A549 (cell line): Measurements from ENCODE around the gene ARHGEF1. TPM values are rescaled to one million over a fixed set of nuclear protein-coding genes. Genes with fewer than 3 reads are reported as not detected.
A peak's percentile ranks its signal among the peaks of the same experiment; 100 is the strongest.

Experiments used
- ATAC-seq, 2 experiments: fragments of 200-7000 bp in 1 of 2; fragments of >200 bp in 1 of 2; cut with Nextera tagmentation in 1 of 2; cut with Tn5 transposase in 1 of 2; 3 replicates each; pipeline versions ENCODE4 v1.8.0 to v1.9.1; 2018 to 2020; ENCODE audit warnings: mild to moderate bottlenecking in 1 of 2, moderate library complexity in 1 of 2
- CTCF ChIA-PET: fragments of 300-600 bp; sonication (Branson Sonifier 250); formaldehyde crosslinking; extraction: SDS; loops from one replicate; lab custom pipeline; 2021; ENCODE audit warnings: antibody characterized with exemption, inconsistent platforms; lab: Yijun Ruan, JAX
- POLR2A ChIA-PET: fragments of 350-600 bp; formaldehyde crosslinking; extraction: SDS; loops from one replicate; lab custom pipeline; 2021; ENCODE audit warnings: antibody characterized with exemption, inconsistent platforms; lab: Yijun Ruan, JAX
- DNase-seq, 2 experiments: peaks; one replicate each; pipeline versions ENCODE4 v3.0.0 to v3.0.0-alpha.2; 2011 to 2016; ENCODE audit warnings: low read depth in 1 of 2, low spot score in 1 of 2
- FAIRE-seq: peaks from 2 replicates; lab custom pipeline; 2011; peaks lifted over from hg19 to GRCh38; lab: Jason Lieb, UNC
- H3K27ac ChIP-seq, 2 experiments: fragments of >200 bp; sonication (Bioruptor Twin); formaldehyde crosslinking; 3 replicates each; pipeline ENCODE4 v1.5.1; 2016 to 2017
- H3K4me1 ChIP-seq: fragments of >200 bp; sonication (Bioruptor Twin); formaldehyde crosslinking; 3 replicates; pipeline ENCODE4 v1.6.1; 2016
- H3K4me2 ChIP-seq: fragments of >200 bp; sonication (Bioruptor Twin); formaldehyde crosslinking; 3 replicates; pipeline ENCODE4 v1.6.1; 2016
- H3K4me3 ChIP-seq: fragments of >200 bp; sonication (Bioruptor Twin); formaldehyde crosslinking; 3 replicates; pipeline ENCODE4 v1.5.1; 2016
- H3K9me3 ChIP-seq: fragments of >200 bp; sonication (Bioruptor Twin); formaldehyde crosslinking; 3 replicates; pipeline ENCODE4 v1.6.1; 2016
- E2F6 ChIP-seq: IDR thresholded peaks from 2 replicates; pipeline ENCODE4 v1.6.1; 2012; ENCODE audit warnings: low read depth, borderline replicate concordance
- EHF ChIP-seq: fragments of 250-450 bp; sonication (Bioruptor Pico); IDR thresholded peaks from 2 replicates; pipeline ENCODE4 v1.5.0; 2020; ENCODE audit warnings: mild to moderate bottlenecking
- EHMT2 ChIP-seq: fragments of 200-600 bp; sonication (generic); IDR thresholded peaks from 2 replicates; pipeline ENCODE4 v1.6.1; 2016; ENCODE audit warnings: antibody characterized with exemption, low read depth, mild to moderate bottlenecking, moderate library complexity
- EP300 ChIP-seq, 2 experiments: fragments of >200 bp; sonication (Bioruptor Twin); formaldehyde crosslinking; IDR thresholded peaks; 2 replicates in 1 of 2; 3 replicates in 1 of 2; pipeline ENCODE4 v1.6.1; 2016 to 2017
- FOSB ChIP-seq: fragments of 250-450 bp; sonication (Bioruptor Pico); IDR thresholded peaks from 2 replicates; pipeline ENCODE4 v1.5.0; 2020; ENCODE audit warnings: mild to moderate bottlenecking, moderate library complexity
- HMGXB4 ChIP-seq: fragments of 250-450 bp; sonication (Bioruptor Pico); IDR thresholded peaks from 2 replicates; pipeline ENCODE4 v1.5.0; 2021; ENCODE audit warnings: mild to moderate bottlenecking, moderate library complexity, borderline replicate concordance
- HOXA7 ChIP-seq: fragments of 250-450 bp; sonication (Bioruptor Pico); IDR thresholded peaks from 2 replicates; pipeline ENCODE4 v1.5.0; 2020; ENCODE audit warnings: mild to moderate bottlenecking, moderate library complexity
- HOXB13 ChIP-seq: fragments of 250-450 bp; sonication (Bioruptor Pico); IDR thresholded peaks from 2 replicates; pipeline ENCODE4 v1.5.0; 2020; ENCODE audit warnings: low read depth, mild to moderate bottlenecking, moderate library complexity
- JUN ChIP-seq, 2 experiments: fragments of >200 bp; sonication (Bioruptor Twin); formaldehyde crosslinking; IDR thresholded peaks; 2 replicates in 1 of 2; 3 replicates in 1 of 2; pipeline ENCODE4 v1.6.1; 2016 to 2017
- JUNB ChIP-seq: fragments of >200 bp; sonication (Bioruptor Twin); formaldehyde crosslinking; IDR thresholded peaks from 2 replicates; pipeline ENCODE4 v1.6.1; 2016
- MAFK ChIP-seq: fragments of 450-650 bp; IDR thresholded peaks from 2 replicates; pipeline ENCODE4 v1.6.1; 2014; ENCODE audit not compliant: partially characterized antibody
- MAX ChIP-seq: IDR thresholded peaks from 2 replicates; pipeline ENCODE4 v1.6.1; 2012
- PBX3 ChIP-seq: IDR thresholded peaks from 2 replicates; pipeline ENCODE4 v1.6.1; 2012
- RAD21 ChIP-seq, 2 experiments: fragments of >200 bp in 1 of 2; sonication (Bioruptor Twin) in 1 of 2; formaldehyde crosslinking in 1 of 2; IDR thresholded peaks in 1 of 2; conservative IDR thresholded peaks in 1 of 2; 2 replicates in 1 of 2; 3 replicates in 1 of 2; pipeline ENCODE4 v1.6.1; 2012 to 2018; ENCODE audit warnings: inconsistent platforms in 1 of 2
- RARB ChIP-seq: fragments of 250-450 bp; sonication (Bioruptor Pico); IDR thresholded peaks from 2 replicates; pipeline ENCODE4 v1.8.0; 2021; ENCODE audit warnings: mild to moderate bottlenecking, moderate library complexity
- RNF2 ChIP-seq: fragments of 200-600 bp; sonication (generic); IDR thresholded peaks from 2 replicates; pipeline ENCODE4 v1.6.1; 2016; ENCODE audit warnings: low read depth, mild to moderate bottlenecking, antibody characterized with exemption, moderate library complexity, borderline replicate concordance
- SREBF2 ChIP-seq: fragments of 450-650 bp; IDR thresholded peaks from 2 replicates; pipeline ENCODE4 v1.6.1; 2014; ENCODE audit warnings: mild to moderate bottlenecking, moderate library complexity
- TFCP2L1 ChIP-seq: fragments of 250-450 bp; sonication (Bioruptor Pico); IDR thresholded peaks from 2 replicates; pipeline ENCODE4 v1.5.0; 2021; ENCODE audit warnings: mild to moderate bottlenecking
- TP53 ChIP-seq: fragments of 250-450 bp; sonication (Bioruptor Pico); IDR thresholded peaks from 2 replicates; pipeline ENCODE4 v1.5.0; 2021; ENCODE audit warnings: mild to moderate bottlenecking, moderate library complexity
- USF2 ChIP-seq: fragments of 450-650 bp; IDR thresholded peaks from 2 replicates; pipeline ENCODE4 v1.6.1; 2014; ENCODE audit warnings: antibody characterized with exemption
- ZSCAN20 ChIP-seq: fragments of 250-450 bp; sonication (Bioruptor Pico); IDR thresholded peaks from 2 replicates; pipeline ENCODE4 v1.8.0; 2022; ENCODE audit warnings: mild to moderate bottlenecking, moderate library complexity
- WGBS: methylation state at CpG from one replicate; pipeline ENCODE4 v1.1.6; 2017; ENCODE audit errors: missing lambda C conversion rate; 5-methylcytosine and 5-hydroxymethylcytosine counted together
- polyA plus RNA-seq, 4 experiments: library from polyadenylated mRNA; depleted of rRNA in 3 of 4; stranded (reverse); fragments of >200 nt; fragmentation: RNase III in 1 of 4; extraction: RNeasy Plus Mini Kit Qiagen cat#74134 plus additional on column Dnase treatment in 1 of 4; gene quantifications; 2 replicates in 3 of 4; 3 replicates in 1 of 4; pipeline ENCODE4 v1.2.3, GENCODE V29; 2011 to 2017

Gene ARHGEF1
- polyA plus RNA-seq, 2 of the 4 experiments (the other 2 are of a cell fraction): 38.0 to 84.2 TPM

GRCh38 chr19:41839211-41839610, 43.8 kb upstream of the ARHGEF1 start:
- WGBS: 5% methylated on average over 2 of the region's 2 CpGs
- DNase-seq (no peak), FAIRE-seq (peak; percentile 78), ATAC-seq (no peak)
- H3K9me3 ChIP-seq: no peaks in the 10 kb centered on the region
- H3K27ac ChIP-seq: no peak overlapping the region
- H3K4me2 ChIP-seq: no peak overlapping the region
- H3K4me3 ChIP-seq: no peak overlapping the region
- TF ChIP-seq EHF (CRISPR knock-in tag): no peak
- TF ChIP-seq HOXB13 (CRISPR knock-in tag): no peak
- no peak for TF ChIP-seq FOSB (CRISPR knock-in tag)
- no peak for TF ChIP-seq HMGXB4 (CRISPR knock-in tag)
- no peak for TF ChIP-seq JUN (IDR thresholded peaks at IDR 0.05)
- no peak for TF ChIP-seq USF2
- TF ChIP-seq PBX3: no peak
- TF ChIP-seq RARB (CRISPR knock-in tag): no peak
- TF ChIP-seq MAX: no peak
- no peak for TF ChIP-seq TP53
- CTCF ChIA-PET: interaction anchor here (0.9 to 11.2 kb wide), 7 partner anchors 14 to 195 kb away, joined by 3 to 243 read pairs (median 9); partner anchors contain the start of genes CEACAM3 and RPS19
- H3K4me1 ChIP-seq: no peaks in the 10 kb centered on the region
- POLR2A ChIA-PET: interaction anchor here (0.9 kb wide), 1 partner anchor 21 kb away, joined by 3 read pairs; the partner anchor contains the start of gene RPS19

- 37% methylated on average over 7 of the region's 7 CpGs for WGBS
- ATAC-seq (no peak), FAIRE-seq (no peak), DNase-seq (no peak)
- no peak overlapping the region for H3K4me3 ChIP-seq
- no peak overlapping the region for H3K27ac ChIP-seq
- no peaks in the 10 kb centered on the region for H3K9me3 ChIP-seq
- no peaks in the 10 kb centered on the region for H3K4me1 ChIP-seq
- ChIA-PET POLR2A (interaction anchor here (2.3 kb wide), 1 partner anchor 17 kb away, joined by 10 read pairs; the partner anchor contains the start of gene RPS19), CTCF (interaction anchor here (0.7 to 3.4 kb wide), 11 partner anchors 8 to 280 kb away, joined by 3 to 15 read pairs (median 7); partner anchors contain the start of genes CEACAM3 and RPS19)
- no peak overlapping the region for H3K4me2 ChIP-seq
- TF ChIP-seq TP53: no peak
- no peak for TF ChIP-seq SREBF2
- no peak for TF ChIP-seq HOXA7
- TF ChIP-seq EHMT2: no peak
- TF ChIP-seq EHF (CRISPR knock-in tag): no peak
- TF ChIP-seq TFCP2L1: no peak
- TF ChIP-seq RAD21 (conservative IDR thresholded peaks at IDR 0.05 in 1 of 2, IDR thresholded peaks at IDR 0.05 in 1 of 2): no peak
- no peak for TF ChIP-seq ZSCAN20 (CRISPR knock-in tag)
- no peak for TF ChIP-seq RNF2
- no peak for TF ChIP-seq FOSB (CRISPR knock-in tag)
- no peak for TF ChIP-seq MAX
- TF ChIP-seq JUNB: no peak
- no peak for TF ChIP-seq EP300 (IDR thresholded peaks at IDR 0.05)
- TF ChIP-seq MAFK: no peak
- TF ChIP-seq E2F6: no peak
These were observed 39.6 kb upstream of the ARHGEF1 start for GRCh38 chr19:41843371-41843770.
